Medulla oblongata (tissue), 1 donor: ENCODE results near the gene SHC3.

ENCODE experiments used
- DNase-seq: peaks from one replicate; pipeline ENCODE4 v3.0.0-alpha.2; 2015; ENCODE audit errors: extremely low spot score

SHC3 gene

GRCh38 chr9:89052470-89053097 lies 126.0 kb downstream of the SHC3 start:
- DNase-seq = no peak

DNA sequence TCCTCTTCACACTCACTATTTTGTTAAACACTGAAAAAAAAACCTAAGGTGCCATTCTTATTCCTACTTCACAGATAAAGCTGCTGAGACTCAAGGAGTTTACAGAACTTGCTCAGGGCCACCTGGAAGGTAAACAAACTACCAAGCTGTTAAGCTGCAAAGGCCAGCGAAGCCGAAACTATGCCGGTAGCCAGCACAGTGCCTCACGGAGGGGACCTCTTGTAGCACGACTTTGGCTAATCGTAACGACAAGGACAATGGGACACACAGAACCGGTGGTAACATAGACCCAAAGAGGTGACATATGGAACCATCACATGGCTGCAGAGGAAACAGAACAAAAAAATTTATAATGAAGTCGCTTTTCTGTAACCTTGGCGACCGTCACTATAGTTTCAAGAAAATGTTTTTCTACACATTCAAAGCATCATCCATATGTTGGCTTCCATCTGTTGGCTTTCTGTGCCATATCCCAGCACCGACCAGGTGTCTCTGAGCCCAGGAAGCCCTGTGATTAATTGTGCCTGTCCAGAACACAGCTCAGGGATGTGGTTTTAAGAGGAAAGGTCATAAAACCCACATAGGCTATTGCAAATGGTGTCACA lies 127.1 kb downstream of the SHC3 start:
- no peak for DNase-seq

GRCh38 chr9:89049646-89050045 lies 129.0 kb downstream of the SHC3 start:
- DNase-seq = no peak

DNA sequence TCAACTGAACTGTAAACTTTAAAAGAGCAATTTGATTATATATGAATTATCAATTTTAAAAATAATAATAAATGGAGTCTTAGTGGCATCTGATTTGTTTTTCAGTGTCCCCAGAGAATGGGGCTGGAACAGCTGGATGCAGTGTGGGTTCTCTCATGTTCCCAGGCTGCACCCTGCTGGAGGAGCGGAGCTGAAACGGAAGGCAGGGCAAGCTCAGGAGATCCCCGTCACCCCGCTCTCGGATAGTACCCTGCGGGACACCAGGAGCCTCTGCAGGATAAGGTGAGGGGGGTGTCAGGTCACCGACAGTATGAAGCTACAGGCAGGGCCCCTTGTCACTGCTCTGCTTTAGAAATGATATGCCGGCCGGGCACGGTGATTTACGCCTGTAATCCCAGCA lies 130.0 kb downstream of the SHC3 start:
- no peak for DNase-seq

GRCh38 chr9:89047667-89048066 lies 131.0 kb downstream of the SHC3 start:
- no peak for DNase-seq

GRCh38 chr9:89046832-89047231 lies 131.8 kb downstream of the SHC3 start:
- DNase-seq = no peak

DNA sequence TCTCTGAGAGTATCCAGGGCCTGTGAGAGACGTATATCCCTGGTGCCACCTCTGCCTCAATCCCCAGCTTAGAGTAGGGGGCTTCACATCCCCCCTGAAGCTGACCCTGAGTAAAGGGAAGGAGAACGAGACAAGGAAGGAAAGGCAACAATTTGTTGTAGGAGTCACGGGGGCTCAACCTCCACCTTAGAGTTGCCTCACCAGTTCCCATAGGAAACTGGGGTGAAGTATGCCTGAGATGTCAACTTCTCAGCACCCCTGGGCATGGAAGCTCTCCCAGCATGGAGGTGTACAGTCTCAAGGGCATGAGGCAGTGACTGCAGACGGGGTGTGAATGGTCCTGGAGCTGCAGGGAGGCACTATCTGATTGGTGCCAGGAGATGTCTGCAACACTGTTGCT lies 133.7 kb downstream of the SHC3 start:
- DNase-seq = no peak

DNA sequence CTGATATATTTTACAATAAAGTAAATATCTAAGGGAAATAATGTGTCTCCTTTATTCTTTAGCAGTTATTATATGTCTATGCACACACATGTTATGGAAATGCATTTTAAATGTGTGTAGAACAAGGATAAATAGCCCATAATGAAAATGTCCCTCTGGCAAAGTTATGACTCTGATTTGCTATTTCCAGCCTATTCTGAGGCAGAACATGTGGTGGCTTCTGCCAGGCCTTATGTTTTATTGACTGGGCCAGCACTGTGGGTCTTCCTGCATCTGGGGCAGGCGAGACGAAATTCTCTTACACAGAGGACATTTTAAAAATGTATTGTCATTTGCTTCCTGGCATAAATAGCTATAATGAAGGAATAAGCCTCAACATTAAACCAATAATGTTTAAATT lies 134.5 kb downstream of the SHC3 start:
- no peak for DNase-seq

GRCh38 chr9:89042984-89043383 lies 135.6 kb downstream of the SHC3 start:
- DNase-seq = no peak

DNA sequence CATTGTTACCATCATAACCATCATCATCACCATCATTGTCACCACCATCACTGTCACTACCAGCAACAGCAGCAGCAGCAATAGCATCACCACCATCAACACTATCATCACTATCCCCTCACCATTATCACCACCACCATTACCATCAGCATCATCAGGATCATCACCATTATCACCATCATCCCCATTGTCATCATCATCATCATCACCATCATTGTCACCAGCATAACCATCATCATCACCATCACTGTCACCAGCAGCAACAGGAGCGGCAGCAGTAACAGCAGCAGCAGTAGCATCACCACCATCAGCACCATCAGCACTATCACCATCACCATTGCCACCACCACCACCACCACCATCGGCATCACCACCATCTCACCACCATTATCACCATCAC lies 139.0 kb downstream of the SHC3 start:
- DNase-seq = no peak

DNA sequence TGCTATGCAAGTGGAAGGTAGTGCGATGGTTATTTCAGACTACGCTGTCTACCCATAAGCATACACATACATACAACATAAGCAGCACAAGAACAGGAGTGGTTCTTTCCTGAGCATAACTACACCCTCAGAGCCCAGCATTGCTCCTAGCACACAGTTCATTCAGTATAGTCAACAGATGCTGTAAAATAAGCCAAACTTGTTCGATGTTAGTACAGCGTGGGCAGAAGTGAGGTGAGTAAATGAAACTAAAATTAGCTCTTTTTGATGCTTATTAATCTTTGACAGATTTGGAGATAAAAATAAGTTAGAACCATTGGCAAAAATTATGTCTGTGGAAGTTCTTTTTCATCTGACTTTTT lies 139.5 kb downstream of the SHC3 start:
- no peak for DNase-seq

DNA sequence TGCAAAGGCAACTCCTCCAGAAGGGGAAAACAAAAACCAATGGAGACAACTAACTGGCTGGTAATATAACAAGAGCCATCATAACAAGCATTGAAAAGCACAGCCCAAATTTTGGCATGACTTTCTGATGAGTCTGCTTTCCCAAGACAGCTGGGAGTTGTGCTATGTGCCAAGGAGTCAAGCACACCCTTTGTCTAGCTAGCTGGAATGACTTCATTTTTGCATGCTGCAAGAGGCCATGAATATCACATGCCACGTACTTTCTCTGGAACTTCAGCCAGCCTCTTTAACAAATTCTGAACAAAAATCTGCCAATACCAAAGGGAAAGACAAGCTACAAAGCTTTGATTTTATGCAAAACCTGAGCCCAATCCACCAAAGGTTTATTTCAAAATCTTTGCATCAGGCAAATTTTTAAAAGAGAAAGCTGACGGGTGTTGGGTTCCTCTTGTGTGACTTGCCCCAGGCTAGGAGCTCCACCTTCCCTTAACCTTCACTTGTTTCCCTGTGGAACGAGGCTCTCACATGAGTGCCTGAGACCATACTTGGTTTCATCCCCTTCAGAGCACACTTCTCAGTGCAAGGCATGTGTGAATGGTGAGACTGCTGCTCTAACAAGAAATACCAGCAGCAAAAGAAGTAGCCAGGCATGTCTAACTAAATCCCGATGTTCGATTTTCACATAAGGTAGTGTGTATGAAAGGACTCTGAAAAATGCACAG lies 140.1 kb downstream of the SHC3 start:
- peak; percentile 79 for DNase-seq

- no peak for DNase-seq
Measured at GRCh38 chr9:89037891-89038290, 140.7 kb downstream of the SHC3 start.

- no peak for DNase-seq
Measured at GRCh38 chr9:89037346-89037745, 141.3 kb downstream of the SHC3 start.

DNA sequence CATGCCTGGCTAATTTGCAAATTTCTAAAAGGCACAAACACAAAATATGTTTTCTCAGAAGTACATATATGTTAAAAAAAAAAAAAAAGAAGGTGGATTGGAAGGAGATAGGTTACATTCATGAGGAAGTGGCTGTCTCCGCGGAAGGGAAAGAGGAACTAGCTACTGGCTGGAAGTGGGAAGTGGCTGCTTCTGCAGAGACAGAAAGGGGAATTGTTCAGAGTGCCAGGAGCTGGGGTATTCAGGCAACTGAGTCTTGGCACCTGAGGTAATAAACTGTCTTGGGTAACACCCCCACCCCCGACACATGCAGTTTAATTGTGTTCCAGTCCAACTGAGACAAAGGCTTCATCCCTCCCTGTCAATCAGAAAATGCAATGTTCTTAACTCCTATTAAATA lies 141.7 kb downstream of the SHC3 start:
- peak; percentile 75 for DNase-seq

DNA sequence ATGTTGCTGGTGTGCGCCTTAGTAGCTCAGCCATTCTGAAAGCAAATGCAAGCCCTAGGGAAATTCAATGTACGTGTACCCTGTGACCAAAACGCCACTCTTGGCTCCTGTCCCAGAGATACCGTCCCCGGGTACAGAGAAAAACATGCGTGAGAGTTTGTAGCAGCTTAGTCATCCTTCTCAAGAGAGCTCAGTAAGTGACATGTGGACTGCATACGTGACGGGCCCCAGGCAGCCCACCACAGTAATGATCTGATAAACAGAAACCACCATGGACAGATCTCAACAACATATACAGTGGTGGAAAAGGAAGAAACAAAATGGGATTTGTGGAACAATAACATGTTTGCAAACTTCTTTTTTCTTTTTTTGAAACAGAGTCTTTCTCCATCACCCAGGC lies 142.2 kb downstream of the SHC3 start:
- peak; percentile 49 for DNase-seq

DNA sequence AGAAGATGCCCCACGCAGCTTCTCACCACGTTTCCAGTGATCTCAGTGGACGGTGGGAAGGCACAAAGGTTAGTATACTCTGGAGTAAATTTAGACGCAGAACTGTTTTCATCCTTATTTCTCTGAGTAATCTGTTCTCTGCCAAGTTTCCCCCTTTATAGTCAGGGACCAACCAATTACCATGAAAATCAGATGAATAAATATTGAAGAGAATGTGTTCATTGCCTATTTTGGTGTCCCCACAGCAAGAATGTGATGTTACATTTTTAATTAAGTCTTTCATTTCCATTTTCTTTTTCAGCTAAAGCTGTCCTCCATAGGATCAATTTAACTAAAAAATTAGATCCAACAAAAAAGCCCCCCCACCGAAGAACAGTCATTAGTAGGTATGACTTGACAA lies 146.0 kb downstream of the SHC3 start:
- no peak for DNase-seq

- DNase-seq = no peak
Measured at GRCh38 chr9:89032173-89032572, 146.4 kb downstream of the SHC3 start.

- no peak for DNase-seq
Measured at GRCh38 chr9:89029788-89030187, 148.8 kb downstream of the SHC3 start.

DNA sequence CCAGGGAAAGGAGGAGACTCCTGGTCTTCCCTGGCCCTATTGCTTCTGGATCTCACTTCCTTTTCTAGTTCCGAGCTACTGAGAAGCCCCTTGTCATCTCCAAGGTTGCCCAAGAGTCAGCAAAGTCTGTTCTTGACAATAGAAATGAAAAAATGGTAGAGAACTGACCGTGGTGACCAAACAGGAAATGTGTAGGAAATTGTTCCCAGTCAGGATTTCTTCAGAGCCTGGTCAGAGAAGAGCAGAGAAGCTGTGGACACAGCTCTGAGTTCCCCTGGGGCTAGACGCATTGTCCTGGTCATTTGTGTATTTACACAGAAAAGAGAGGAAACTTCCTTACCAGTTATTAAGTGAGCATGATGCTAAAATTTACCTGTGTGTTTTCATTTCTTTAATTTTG lies 151.7 kb downstream of the SHC3 start:
- DNase-seq = no peak

- DNase-seq = no peak
Measured at GRCh38 chr9:89025553-89025952, 153.1 kb downstream of the SHC3 start.

- DNase-seq = no peak
Measured at GRCh38 chr9:89024727-89025126, 153.9 kb downstream of the SHC3 start.

- no peak for DNase-seq
Measured at GRCh38 chr9:89023740-89024139, 154.9 kb downstream of the SHC3 start.
